Fibroblast of villous mesenchyme (primary cell): ENCODE measurements around the gene JTB. TPM values are rescaled to one million over a fixed set of nuclear protein-coding genes. Genes with fewer than 3 reads are reported as not detected.

Experiments used
- DNase-seq: peaks from one replicate; pipeline ENCODE4 v3.0.0-alpha.2; 2010; ENCODE audit warnings: low read depth
- H3K4me3 ChIP-seq: 2 replicates; pipeline ENCODE4 v1.5.1; 2011; ENCODE audit warnings: low read depth, mild to moderate bottlenecking, low read length
- total RNA-seq: library from RNA; depleted of rRNA; stranded (reverse); fragments of >200 nt; gene quantifications from 2 replicates; pipeline ENCODE4 v1.2.3, GENCODE V29; 2012
- TF ChIP-seq, protein P1 (sequence below): IDR thresholded peaks from 2 replicates; pipeline ENCODE4 v1.5.1; 2012; ENCODE audit warnings: low read depth, mild to moderate bottlenecking, low read length; ENCODE audit not compliant: insufficient read depth

Gene JTB
- total RNA-seq, 1 donor: 135 TPM

DNA sequence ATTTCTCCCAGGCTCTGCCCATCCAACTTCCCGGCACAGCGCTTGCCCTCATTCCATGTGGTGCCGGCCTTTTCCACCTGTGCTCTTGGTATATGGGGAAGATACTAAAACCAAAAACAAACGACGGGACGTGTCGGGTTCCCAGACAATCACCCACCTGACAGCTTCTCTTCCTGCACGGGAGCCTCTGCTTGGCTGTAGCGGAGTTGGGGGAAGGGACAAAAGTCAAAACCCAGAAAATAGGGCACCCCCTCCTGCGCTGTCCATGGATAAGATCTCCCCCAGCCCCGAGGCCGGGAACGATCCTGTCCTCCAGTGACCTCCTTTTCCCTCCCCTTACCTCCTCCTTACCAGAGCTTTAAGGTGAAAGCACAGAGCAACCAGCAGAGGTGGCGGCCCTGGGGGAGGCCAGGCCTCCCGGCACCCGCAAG, 640 bp downstream of the JTB start:
- TF ChIP-seq, protein P1, sequence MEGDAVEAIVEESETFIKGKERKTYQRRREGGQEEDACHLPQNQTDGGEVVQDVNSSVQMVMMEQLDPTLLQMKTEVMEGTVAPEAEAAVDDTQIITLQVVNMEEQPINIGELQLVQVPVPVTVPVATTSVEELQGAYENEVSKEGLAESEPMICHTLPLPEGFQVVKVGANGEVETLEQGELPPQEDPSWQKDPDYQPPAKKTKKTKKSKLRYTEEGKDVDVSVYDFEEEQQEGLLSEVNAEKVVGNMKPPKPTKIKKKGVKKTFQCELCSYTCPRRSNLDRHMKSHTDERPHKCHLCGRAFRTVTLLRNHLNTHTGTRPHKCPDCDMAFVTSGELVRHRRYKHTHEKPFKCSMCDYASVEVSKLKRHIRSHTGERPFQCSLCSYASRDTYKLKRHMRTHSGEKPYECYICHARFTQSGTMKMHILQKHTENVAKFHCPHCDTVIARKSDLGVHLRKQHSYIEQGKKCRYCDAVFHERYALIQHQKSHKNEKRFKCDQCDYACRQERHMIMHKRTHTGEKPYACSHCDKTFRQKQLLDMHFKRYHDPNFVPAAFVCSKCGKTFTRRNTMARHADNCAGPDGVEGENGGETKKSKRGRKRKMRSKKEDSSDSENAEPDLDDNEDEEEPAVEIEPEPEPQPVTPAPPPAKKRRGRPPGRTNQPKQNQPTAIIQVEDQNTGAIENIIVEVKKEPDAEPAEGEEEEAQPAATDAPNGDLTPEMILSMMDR: no peak
- peak overlapping the region; percentile 82 for H3K4me3 ChIP-seq
- no peak for DNase-seq

DNA sequence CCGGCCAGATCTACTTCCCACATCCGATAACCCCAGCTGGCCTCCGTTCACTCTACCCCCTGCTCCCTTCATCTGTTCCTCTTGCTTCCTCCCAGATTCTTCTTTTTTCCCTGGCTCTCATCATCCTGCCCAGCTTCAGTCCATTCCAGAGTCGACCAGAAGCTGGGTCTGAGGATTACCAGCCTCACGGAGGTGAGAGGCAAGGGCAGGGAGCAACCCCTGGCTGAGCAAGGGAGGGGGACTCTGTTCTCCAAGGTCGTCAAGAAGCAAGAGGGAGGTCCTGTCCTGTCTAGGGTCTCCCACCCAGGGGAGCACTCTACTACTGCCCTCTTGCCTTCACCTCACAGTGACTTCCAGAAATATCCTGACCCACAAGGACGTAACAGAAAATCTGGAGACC, 3.9 kb downstream of the JTB start:
- TF ChIP-seq, protein P1: no peak
- no peak overlapping the region for H3K4me3 ChIP-seq
- DNase-seq: no peak

- TF ChIP-seq, protein P1: no peak
- no peak for DNase-seq
- H3K4me3 ChIP-seq: no peak overlapping the region
Measured at GRCh38 chr1:153973071-153973470, 4.4 kb downstream of the JTB start.

DNA sequence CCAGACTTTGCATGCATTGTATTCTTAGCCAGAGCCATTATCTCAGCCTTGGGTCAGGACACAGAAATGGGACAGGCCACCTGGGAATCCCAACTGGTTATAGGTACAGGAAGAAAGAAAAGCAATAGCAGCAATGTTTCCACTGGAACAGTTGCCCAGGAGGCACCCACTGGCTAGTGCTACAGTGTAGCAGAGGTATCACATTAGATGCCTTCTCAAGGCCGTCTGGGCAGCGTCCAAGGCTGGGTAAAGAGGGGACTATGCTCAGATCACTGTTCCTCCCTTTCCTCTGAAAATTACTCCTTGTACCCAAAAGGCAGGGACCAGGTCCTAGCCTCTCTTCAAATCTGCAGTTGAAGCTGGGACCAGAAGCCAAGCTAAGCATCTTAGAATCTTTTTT, 7.1 kb downstream of the JTB start:
- no peak for DNase-seq
- TF ChIP-seq, protein P1: no peak
- H3K4me3 ChIP-seq: no peak overlapping the region

- TF ChIP-seq, protein P1: no peak
- DNase-seq: no peak
- no peak overlapping the region for H3K4me3 ChIP-seq
Measured at GRCh38 chr1:153968972-153969371, 8.5 kb downstream of the JTB start.

DNA sequence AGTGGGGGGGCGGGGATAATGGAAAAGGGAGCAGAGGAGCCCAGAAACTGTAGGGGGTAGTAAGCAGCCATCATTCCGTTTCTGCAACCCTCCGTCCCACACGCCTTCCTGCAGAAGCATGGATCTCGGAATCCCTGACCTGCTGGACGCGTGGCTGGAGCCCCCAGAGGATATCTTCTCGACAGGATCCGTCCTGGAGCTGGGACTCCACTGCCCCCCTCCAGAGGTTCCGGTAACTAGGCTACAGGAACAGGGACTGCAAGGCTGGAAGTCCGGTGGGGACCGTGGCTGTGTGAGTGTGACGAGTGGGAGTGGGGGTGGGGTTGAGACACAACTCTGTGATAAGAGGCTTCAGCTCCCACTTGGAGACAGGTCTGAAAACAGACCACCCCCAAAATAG, 9.1 kb downstream of the JTB start:
- H3K4me3 ChIP-seq: peak overlapping the region; percentile 73
- DNase-seq: no peak
- TF ChIP-seq, protein P1: no peak

- no peak for DNase-seq
- TF ChIP-seq, protein P1: no peak
- peak overlapping the region; percentile 73 for H3K4me3 ChIP-seq
Measured at GRCh38 chr1:153968000-153968363, 9.5 kb downstream of the JTB start.
